AG09319 (cell line): ENCODE results near the gene REM1.

Source experiments
- DNase-seq: peaks from one replicate; pipeline ENCODE4 v3.0.0-alpha.2; 2010; ENCODE audit warnings: low read depth; ENCODE audit errors: extremely low read depth
- TF ChIP-seq, protein P1 (sequence below): IDR thresholded peaks from 2 replicates; pipeline ENCODE4 v1.5.1; 2011; ENCODE audit warnings: low read depth, mild to moderate bottlenecking, inconsistent platforms, low read length, moderate library complexity

REM1 gene

GRCh38 chr20:31475472-31476293 is 595 bp downstream of the REM1 start:
- TF ChIP-seq, protein P1, sequence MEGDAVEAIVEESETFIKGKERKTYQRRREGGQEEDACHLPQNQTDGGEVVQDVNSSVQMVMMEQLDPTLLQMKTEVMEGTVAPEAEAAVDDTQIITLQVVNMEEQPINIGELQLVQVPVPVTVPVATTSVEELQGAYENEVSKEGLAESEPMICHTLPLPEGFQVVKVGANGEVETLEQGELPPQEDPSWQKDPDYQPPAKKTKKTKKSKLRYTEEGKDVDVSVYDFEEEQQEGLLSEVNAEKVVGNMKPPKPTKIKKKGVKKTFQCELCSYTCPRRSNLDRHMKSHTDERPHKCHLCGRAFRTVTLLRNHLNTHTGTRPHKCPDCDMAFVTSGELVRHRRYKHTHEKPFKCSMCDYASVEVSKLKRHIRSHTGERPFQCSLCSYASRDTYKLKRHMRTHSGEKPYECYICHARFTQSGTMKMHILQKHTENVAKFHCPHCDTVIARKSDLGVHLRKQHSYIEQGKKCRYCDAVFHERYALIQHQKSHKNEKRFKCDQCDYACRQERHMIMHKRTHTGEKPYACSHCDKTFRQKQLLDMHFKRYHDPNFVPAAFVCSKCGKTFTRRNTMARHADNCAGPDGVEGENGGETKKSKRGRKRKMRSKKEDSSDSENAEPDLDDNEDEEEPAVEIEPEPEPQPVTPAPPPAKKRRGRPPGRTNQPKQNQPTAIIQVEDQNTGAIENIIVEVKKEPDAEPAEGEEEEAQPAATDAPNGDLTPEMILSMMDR = no peak
- no peak for DNase-seq

DNA sequence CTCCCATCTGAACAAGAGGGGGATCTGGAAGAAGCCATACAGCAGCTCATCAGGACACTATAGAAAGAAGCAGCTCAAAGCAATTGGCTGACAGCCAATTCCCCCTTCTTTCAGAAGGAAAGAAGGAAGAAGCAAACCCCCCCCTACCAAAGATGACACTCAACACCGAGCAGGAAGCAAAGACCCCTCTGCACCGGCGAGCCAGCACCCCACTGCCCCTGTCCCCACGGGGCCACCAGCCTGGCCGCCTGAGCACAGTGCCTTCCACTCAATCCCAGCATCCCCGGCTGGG is 1.2 kb downstream of the REM1 start:
- TF ChIP-seq, protein P1 = no peak
- DNase-seq = no peak

- TF ChIP-seq, protein P1 = no peak
- DNase-seq = no peak
Observed at GRCh38 chr20:31476643-31477215, 1.6 kb downstream of the REM1 start.

GRCh38 chr20:31484001-31484400 is 8.9 kb downstream of the REM1 start:
- TF ChIP-seq, protein P1 = no peak
- no peak for DNase-seq

DNA sequence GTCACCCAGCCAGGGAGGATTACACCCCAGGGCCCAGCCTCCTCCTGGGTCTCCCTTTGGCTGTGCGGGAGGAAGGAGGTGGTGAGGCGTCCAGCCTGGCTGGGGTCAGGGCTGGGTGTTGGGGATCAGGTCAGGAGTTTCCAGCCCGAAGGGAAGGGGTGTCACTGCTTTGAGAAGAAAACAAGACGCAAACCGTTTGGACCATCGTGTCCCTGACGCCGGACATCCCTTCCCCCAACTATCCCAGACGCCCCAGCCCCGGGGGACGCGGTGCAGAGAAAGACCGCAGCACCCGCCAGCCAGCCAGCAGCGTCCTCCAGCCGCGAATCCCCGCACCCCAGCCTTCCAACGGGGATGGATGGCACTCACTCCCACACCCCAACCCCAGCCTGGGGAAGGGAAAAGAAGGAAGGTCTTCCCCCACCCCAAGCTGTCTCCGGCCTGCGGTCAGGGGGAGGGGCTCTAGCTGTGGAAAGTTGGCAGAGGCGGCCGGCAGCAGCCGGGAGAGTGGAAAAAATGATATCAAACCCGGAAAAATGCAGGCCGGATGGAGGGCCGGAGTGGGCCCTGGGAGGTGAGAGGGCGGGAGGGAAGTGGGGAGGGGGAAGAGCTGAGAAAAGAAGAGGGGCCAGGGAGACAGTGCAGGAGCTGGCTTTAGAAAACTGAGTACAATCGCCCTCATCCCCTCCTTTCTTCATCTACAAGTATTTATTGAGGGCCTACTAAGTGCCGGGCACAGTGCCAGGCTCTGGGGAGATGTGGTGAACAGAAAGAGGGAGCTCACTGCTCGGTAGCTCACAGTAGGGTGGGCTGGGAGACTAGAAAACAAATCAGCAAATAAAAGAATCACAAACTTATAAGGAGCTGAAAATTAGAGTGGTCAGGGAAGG is 10.6 kb downstream of the REM1 start:
- TF ChIP-seq, protein P1 = no peak
- no peak for DNase-seq

GRCh38 chr20:31488115-31488514 is 13.0 kb downstream of the REM1 start:
- TF ChIP-seq, protein P1 = no peak
- no peak for DNase-seq

- no peak for DNase-seq
- TF ChIP-seq, protein P1 = no peak
Observed at GRCh38 chr20:31489152-31489551, 14.1 kb downstream of the REM1 start.
